ENCODE results near the gene TAAR8.
A peak's percentile ranks its signal among the peaks of the same experiment; 100 is the strongest.

TAAR8 gene

DNA sequence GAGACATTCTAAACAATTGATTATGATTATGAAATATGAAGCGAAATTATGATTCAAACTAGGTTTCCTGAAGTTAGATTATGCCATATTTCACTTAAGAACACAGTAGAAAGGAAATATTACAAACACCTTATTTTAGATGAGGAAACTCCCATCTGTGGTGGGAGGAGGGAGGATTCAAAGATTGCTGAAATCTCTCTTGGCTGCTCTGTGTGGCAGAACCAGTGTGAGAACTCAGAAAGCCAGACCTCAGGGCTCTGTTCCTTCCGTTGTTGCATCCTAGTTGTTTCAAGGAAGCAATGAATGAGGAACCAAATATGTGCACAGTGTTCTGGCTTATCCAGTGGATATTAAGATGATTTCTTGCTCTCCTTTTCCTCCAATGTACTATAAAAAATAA lies 35.0 kb downstream of the TAAR8 start:
- ChIA-PET POLR2A (no interaction called here), CTCF (no interaction called here)
- TF ChIP-seq ZNF664 (tag by site-specific recombination; IDR thresholded peaks at IDR 0.05) (no peak), GLIS1 (tag by site-specific recombination; IDR thresholded peaks at IDR 0.05) (no peak), ZBTB21 (tag by site-specific recombination; IDR thresholded peaks at IDR 0.05) (no peak), ZNF596 (tag by site-specific recombination; IDR thresholded peaks at IDR 0.05) (no peak), PRDM1 (tag by site-specific recombination; IDR thresholded peaks at IDR 0.05) (no peak), TCF7L2 (IDR thresholded peaks at IDR 0.05; ENCODE audit: borderline replicate concordance, low read depth, low read length) (no peak), ZNF692 (tag by site-specific recombination; IDR thresholded peaks at IDR 0.05) (no peak), KLF1 (tag by site-specific recombination; IDR thresholded peaks at IDR 0.05) (no peak), ZNF514 (tag by site-specific recombination; IDR thresholded peaks at IDR 0.05) (no peak), HOXC10 (CRISPR knock-in tag; IDR thresholded peaks at IDR 0.05) (no peak), IKZF3 (tag by site-specific recombination; IDR thresholded peaks at IDR 0.05) (no peak), ZNF146 (tag by site-specific recombination; IDR thresholded peaks at IDR 0.05) (no peak)
- TF ChIP-seq, protein P1, sequence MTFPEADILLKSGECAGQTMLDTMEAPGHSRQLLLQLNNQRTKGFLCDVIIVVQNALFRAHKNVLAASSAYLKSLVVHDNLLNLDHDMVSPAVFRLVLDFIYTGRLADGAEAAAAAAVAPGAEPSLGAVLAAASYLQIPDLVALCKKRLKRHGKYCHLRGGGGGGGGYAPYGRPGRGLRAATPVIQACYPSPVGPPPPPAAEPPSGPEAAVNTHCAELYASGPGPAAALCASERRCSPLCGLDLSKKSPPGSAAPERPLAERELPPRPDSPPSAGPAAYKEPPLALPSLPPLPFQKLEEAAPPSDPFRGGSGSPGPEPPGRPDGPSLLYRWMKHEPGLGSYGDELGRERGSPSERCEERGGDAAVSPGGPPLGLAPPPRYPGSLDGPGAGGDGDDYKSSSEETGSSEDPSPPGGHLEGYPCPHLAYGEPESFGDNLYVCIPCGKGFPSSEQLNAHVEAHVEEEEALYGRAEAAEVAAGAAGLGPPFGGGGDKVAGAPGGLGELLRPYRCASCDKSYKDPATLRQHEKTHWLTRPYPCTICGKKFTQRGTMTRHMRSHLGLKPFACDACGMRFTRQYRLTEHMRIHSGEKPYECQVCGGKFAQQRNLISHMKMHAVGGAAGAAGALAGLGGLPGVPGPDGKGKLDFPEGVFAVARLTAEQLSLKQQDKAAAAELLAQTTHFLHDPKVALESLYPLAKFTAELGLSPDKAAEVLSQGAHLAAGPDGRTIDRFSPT (tag by site-specific recombination; IDR thresholded peaks at IDR 0.05): no peak
- no peak overlapping the region for H3K27ac ChIP-seq (ENCODE audit: extremely low read depth, low read depth, low read length)
- H3K4me1 ChIP-seq (ENCODE audit: control insufficient read depth, insufficient read depth, low read length): no peaks in the 10 kb centered on the region
- H3K9me3 ChIP-seq (ENCODE audit: control insufficient read depth, insufficient read depth, low read depth, low read length): no peaks in the 10 kb centered on the region
- no peak overlapping the region for H3K4me3 ChIP-seq (ENCODE audit: low read depth, low read length)
- no peaks in the 10 kb centered on the region for H3K36me3 ChIP-seq (ENCODE audit: control insufficient read depth in 2 of 2, insufficient read depth in 1 of 2, low read length in 2 of 2)

DNA sequence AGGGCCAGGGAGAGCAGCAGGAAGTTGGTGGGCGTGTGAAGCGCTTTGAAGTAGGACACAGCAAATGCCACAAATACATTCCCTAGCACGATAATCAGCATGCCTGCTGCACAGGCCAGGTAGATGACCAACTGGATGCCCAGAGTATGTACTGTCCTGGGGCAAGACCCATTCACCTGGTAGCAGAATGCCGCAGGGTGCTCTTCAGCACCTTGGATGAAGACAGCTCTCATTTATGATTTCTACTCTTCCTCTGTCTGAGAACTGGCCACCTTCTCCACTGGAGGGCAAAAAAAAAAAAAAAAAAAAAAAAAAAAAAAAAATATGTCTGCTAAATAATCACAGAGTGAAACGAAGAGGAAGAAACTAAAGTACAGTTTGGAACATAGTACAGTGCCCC lies 37.0 kb downstream of the TAAR8 start, which contains the start of gene TAAR5:
Gene TAAR5 (minus strand): TSS at position 288 of the 400 bp plus-strand sequence. CDS start 55 bp downstream, at position 233.
- Histone ChIP-seq H3K4me1 (ENCODE audit: control insufficient read depth, insufficient read depth, low read length) (no peaks in the 10 kb centered on the region), H3K4me3 (ENCODE audit: low read depth, low read length) (no peak within 1 kb of the TSS), H3K9me3 (ENCODE audit: control insufficient read depth, insufficient read depth, low read depth, low read length) (no peaks in the 10 kb centered on the region), H3K27ac (ENCODE audit: extremely low read depth, low read depth, low read length) (no peak within 1 kb of the TSS), H3K36me3 (ENCODE audit: control insufficient read depth in 2 of 2, insufficient read depth in 1 of 2, low read length in 2 of 2) (no peaks in the 10 kb centered on the region)
- TF ChIP-seq REST (tag by site-specific recombination; IDR thresholded peaks at IDR 0.05) (peak; percentile 73), ZNF626 (tag by site-specific recombination; IDR thresholded peaks at IDR 0.05) (no peak)
- TF ChIP-seq, protein P2, sequence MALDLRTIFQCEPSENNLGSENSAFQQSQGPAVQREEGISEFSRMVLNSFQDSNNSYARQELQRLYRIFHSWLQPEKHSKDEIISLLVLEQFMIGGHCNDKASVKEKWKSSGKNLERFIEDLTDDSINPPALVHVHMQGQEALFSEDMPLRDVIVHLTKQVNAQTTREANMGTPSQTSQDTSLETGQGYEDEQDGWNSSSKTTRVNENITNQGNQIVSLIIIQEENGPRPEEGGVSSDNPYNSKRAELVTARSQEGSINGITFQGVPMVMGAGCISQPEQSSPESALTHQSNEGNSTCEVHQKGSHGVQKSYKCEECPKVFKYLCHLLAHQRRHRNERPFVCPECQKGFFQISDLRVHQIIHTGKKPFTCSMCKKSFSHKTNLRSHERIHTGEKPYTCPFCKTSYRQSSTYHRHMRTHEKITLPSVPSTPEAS (tag by site-specific recombination; IDR thresholded peaks at IDR 0.05): no peak
- POLR2A ChIA-PET: no interaction called here
- CTCF ChIA-PET: interaction anchor here (0.6 to 1.3 kb wide), 3 partner anchors 9 to 310 kb away, joined by 3 to 4 read pairs (median 3); no protein-coding TSS in a partner anchor

All from HEK293 (cell line).